Fibroblast of mammary gland (primary cell): ENCODE data around the gene MAGI1.

Experiments used
- DNase-seq: peaks from one replicate; pipeline ENCODE4 v3.0.0-alpha.2; 2010; ENCODE audit warnings: low read depth
- H3K4me3 ChIP-seq: 2 replicates; pipeline ENCODE4 v1.5.1; 2011; ENCODE audit warnings: low read depth, mild to moderate bottlenecking, low read length, moderate library complexity; ENCODE audit not compliant: control insufficient read depth
- CTCF ChIP-seq: conservative IDR thresholded peaks from 2 replicates; pipeline ENCODE4 v1.5.1; 2011; ENCODE audit warnings: low read depth, low read length, inconsistent platforms; ENCODE audit not compliant: control insufficient read depth, insufficient read depth

The MAGI1 gene

GRCh38 chr3:66041116-66041515 lies 2.4 kb upstream of the MAGI1 start:
- no peak for TF ChIP-seq CTCF
- DNase-seq = peak; percentile 72
- H3K4me3 ChIP-seq = no peak overlapping the region

- H3K4me3 ChIP-seq = peak overlapping the region; percentile 68
- peak; percentile 21 for DNase-seq
- TF ChIP-seq CTCF = no peak
Observed at GRCh38 chr3:66039590-66039887, 821 bp upstream of the MAGI1 start.

- H3K4me3 ChIP-seq = peak overlapping the region; percentile 90
- no peak for TF ChIP-seq CTCF
- DNase-seq = no peak
Observed at GRCh38 chr3:66038384-66038725, 363 bp downstream of the MAGI1 start.

GRCh38 chr3:66037986-66038369 lies 740 bp downstream of the MAGI1 start:
- H3K4me3 ChIP-seq = peak overlapping the region; percentile 90
- no peak for TF ChIP-seq CTCF
- no peak for DNase-seq

- no peak for TF ChIP-seq CTCF
- peak; percentile 48 for DNase-seq
- H3K4me3 ChIP-seq = peak overlapping the region; percentile 90
Observed at GRCh38 chr3:66037330-66037985, 1.3 kb downstream of the MAGI1 start.

- TF ChIP-seq CTCF = no peak
- DNase-seq = no peak
- peak overlapping the region; percentile 90 for H3K4me3 ChIP-seq
Observed at GRCh38 chr3:66036586-66037148, 2.1 kb downstream of the MAGI1 start.
